ENCODE measurements around the gene RNASEL. TPM values are rescaled to one million over a fixed set of nuclear protein-coding genes. Genes with fewer than 3 reads are reported as not detected.

Gene RNASEL
- total and polyA plus RNA-seq, 9 of the 15 experiments (the other 6 are each of a cell fraction or from before 2014, with no cell fraction given), result 4.3 to 11.1 (median 7.2) TPM

DNA sequence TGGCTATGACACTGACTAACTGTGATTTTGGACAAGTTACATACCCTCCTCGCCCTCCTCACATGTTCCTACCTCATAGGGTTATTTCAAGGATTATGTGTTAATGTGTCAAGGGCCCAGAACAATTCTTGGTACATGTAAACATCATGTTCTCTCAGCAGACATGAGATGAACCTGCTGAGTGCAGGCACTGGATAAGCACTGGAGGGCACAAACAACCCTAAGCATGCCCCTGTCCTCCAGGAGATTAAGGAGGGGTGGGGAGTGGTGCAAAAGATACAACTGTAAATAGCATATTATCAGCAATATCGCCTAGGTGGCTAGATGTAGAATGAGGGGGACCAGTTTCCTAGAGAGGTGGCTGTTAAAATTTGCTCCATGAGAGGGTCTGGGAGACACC lies 32.9 kb upstream of the RNASEL start (continued):
- TF ChIP-seq IRF2 (CRISPR knock-in tag; IDR thresholded peaks at IDR 0.05) (no peak), SP1 (CRISPR knock-in tag; IDR thresholded peaks at IDR 0.05) (no peak), ZNF124 (CRISPR knock-in tag; IDR thresholded peaks at IDR 0.05) (no peak), RBM17 (IDR thresholded peaks at IDR 0.05; ENCODE audit: borderline replicate concordance, low read depth, low read length) (no peak), PTRF (tag; IDR thresholded peaks at IDR 0.05) (no peak), PRMT5 (CRISPR knock-in tag; IDR thresholded peaks at IDR 0.05) (no peak), HMG20A (CRISPR knock-in tag; conservative IDR thresholded peaks at IDR 0.05) (no peak), HOMEZ (CRISPR knock-in tag; IDR thresholded peaks at IDR 0.05) (no peak), CEBPZ (IDR thresholded peaks at IDR 0.05; ENCODE audit: borderline replicate concordance, low read depth, low read length) (no peak)
- TF ChIP-seq, protein P1, sequence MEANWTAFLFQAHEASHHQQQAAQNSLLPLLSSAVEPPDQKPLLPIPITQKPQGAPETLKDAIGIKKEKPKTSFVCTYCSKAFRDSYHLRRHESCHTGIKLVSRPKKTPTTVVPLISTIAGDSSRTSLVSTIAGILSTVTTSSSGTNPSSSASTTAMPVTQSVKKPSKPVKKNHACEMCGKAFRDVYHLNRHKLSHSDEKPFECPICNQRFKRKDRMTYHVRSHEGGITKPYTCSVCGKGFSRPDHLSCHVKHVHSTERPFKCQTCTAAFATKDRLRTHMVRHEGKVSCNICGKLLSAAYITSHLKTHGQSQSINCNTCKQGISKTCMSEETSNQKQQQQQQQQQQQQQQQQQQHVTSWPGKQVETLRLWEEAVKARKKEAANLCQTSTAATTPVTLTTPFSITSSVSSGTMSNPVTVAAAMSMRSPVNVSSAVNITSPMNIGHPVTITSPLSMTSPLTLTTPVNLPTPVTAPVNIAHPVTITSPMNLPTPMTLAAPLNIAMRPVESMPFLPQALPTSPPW (CRISPR knock-in tag; IDR thresholded peaks at IDR 0.05), result no peak
- TF ChIP-seq, protein P2, sequence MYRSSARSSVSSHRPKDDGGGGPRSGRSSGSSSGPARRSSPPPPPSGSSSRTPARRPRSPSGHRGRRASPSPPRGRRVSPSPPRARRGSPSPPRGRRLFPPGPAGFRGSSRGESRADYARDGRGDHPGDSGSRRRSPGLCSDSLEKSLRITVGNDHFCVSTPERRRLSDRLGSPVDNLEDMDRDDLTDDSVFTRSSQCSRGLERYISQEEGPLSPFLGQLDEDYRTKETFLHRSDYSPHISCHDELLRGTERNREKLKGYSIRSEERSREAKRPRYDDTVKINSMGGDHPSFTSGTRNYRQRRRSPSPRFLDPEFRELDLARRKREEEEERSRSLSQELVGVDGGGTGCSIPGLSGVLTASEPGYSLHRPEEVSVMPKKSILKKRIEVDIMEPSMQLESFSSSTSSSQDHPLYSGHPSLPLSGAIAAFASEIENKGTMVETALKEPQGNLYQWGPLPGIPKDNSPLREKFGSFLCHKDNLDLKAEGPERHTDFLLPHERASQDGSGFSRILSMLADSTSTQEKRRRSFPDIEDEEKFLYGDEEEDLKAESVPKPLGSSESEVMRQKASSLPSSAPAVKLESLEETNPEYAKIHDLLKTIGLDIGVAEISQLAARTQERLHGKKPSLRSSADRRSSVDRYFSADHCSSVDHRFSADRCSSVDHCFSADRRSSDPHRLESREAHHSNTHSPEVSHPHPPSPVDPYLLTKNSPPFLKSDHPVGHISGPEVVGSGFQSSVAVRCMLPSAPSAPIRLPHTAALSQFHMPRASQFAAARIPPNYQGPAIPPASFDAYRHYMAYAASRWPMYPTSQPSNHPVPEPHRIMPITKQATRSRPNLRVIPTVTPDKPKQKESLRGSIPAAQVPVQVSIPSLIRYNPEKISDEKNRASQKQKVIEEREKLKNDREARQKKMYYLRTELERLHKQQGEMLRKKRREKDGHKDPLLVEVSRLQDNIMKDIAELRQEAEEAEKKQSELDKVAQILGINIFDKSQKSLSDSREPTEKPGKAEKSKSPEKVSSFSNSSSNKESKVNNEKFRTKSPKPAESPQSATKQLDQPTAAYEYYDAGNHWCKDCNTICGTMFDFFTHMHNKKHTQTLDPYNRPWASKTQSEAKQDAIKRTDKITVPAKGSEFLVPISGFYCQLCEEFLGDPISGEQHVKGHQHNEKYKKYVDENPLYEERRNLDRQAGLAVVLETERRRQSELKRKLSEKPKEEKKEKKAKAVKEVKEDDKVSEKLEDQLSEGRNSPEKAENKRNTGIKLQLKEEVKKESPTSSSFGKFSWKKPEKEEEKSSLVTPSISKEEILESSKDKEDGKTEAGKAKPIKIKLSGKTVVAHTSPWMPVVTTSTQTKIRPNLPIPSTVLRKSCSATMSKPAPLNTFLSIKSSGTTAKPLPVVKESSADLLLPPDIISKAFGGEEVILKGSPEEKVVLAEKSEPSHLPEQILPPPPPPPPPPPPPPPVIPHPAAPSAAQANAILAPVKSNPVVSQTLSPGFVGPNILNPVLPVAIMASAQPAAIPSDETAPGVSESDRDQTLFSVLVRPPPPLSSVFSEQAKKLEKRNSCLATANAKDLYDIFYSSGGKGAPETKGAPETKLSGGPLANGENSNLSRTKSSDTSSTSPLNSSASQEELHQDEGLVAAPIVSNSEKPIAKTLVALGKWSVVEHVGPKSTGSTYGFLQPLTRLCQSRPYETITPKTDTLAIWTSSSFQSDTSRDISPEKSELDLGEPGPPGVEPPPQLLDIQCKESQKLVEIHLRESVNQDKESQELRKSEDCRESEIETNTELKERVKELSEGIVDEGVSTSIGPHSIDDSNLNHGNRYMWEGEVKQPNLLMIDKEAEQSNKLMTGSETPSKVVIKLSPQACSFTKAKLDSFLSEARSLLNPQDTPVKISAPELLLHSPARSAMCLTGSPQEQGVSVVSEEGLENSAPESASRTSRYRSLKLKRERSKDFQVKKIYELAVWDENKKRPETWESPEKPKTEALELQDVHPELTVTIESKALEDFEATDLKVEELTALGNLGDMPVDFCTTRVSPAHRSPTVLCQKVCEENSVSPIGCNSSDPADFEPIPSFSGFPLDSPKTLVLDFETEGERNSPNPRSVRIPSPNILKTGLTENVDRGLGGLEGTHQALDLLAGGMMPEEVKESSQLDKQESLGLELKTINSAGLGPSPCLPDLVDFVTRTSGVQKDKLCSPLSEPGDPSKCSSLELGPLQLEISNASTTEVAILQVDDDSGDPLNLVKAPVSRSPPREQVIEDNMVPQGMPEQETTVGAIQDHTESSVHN (IDR thresholded peaks at IDR 0.05; ENCODE audit: borderline replicate concordance in 1 of 2, low read depth in 1 of 2), result no peak

All from K562 (cell line).